GM10847 (cell line): Measurements from ENCODE around the gene ERVW-1.

Experiments used
- POLR2A ChIP-seq: IDR thresholded peaks from 2 replicates; pipeline ENCODE4 v1.6.1; 2011; ENCODE audit not compliant: insufficient read length; ENCODE audit errors: extremely low read depth

Gene ERVW-1

DNA sequence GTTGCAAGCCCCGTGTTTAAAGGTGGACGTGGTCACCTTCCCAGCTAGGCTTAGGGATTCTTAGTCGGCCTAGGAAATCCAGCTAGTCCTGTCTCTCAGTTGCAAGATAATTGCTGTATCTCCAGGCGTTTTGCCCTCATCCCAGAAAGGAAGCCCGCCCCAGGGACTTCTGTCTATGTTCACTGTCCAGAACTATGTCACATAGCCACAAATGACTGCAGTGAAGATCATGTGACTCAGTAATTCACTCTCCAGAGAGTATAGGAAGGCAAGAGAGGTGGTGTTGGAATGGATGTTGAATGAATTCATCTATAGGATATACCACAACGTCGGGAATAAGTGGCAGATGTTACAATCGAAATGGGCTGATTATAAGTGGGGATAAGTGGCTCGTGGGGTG, 349 bp upstream of the ERVW-1 start:
- TF ChIP-seq POLR2A: no peak

DNA sequence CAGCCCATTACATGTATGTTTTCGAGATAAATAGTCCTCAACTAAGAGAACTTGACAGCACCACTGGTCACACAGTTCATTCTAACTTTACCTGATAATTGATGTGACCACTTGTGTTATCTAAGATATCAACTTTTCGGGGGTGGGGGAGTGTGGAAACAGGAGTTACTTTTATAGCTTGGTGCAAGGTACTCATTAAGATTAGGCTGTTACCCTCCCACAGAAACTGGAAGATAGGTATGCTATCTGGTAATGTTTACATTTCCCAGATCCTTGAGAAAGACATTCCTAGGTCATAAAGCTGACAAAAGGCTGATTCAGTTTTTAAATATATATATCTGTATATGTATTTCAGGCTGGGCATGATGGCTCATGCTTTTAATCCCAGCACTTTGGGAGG, 11.1 kb downstream of the ERVW-1 start:
- no peak for TF ChIP-seq POLR2A

DNA sequence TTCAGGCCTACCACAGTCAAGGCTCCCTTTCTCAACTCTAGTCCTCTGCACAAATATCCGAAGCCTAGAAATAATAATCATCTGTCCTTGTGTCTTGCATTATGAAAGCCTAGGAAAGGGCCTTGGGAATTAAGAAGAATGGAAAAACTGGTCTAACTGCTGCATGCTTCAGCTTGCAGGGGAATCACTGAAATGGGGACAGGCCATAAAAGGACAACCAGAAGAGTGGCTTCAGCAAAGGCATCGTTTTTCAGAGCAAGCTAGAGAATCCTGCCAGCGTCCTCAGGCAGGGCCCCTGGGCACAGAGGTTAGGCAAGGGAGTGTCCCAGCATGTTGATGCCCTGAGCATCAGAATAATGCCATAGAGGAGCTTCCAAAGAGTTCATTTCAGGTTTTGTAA, 13.2 kb downstream of the ERVW-1 start:
- TF ChIP-seq POLR2A: no peak

DNA sequence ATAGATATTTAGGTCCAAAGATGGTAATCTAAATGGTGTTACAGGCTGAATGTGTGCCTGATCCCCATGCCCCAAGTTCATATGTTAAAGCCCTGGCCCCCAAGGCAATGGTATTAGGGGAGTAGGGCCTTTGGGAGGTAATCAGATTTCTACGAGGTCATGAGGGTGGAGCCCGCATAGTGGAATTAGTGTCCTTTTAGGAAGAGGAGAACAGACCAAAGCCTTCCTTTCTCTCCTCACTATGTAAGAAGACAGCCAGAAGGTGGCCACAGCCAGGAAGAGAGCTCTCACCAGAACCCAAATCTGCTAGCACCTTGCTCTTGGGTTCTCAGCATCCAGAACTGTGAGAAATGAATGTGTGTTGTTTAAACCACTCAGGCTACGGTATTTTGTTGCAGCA, 15.2 kb downstream of the ERVW-1 start:
- no peak for TF ChIP-seq POLR2A

DNA sequence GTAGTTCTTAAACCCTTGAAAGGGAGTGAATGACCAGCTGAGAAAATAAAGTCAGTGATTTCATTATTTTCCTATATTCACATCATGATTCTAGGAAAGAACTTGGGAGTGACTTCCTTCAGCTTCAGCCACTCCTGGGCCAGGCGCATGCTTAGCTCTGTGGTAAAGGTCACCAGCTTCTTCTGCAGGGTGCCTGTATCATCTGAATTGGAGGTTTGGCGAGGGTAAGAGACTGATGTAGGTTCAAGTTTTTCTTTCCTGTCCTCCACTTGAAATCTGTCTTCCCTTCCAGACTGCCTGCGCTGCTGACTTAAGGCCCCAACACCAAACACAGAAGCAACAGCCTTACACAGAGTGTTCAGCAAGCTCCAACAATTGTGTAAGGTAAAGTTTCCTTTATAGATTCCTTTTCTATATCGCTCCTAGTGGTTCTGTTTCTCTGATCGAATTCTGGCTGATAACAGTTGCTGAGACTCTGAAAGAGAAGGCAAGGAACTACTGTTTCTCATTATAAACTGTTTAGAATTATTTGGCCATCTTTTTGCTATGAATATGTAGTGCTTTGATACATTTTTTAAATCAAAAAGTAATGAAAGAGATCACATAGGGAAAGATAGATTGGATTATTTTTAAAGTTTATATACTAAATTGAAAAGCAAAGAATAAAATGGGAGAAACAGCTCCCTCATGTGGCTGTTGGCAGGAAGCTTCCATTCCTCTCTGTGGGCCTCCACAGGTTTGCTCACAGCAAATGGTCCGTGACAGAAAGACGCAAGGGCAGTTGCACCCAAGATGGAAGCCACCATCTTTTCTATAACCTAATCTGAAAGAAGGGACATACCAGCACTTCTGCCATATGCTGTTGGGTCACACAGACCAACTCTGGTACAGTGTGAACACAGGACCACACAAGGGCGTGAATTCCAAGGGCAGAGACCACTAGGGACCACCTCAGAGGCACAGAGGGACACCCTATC, 16.4 kb downstream of the ERVW-1 start:
- no peak for TF ChIP-seq POLR2A

DNA sequence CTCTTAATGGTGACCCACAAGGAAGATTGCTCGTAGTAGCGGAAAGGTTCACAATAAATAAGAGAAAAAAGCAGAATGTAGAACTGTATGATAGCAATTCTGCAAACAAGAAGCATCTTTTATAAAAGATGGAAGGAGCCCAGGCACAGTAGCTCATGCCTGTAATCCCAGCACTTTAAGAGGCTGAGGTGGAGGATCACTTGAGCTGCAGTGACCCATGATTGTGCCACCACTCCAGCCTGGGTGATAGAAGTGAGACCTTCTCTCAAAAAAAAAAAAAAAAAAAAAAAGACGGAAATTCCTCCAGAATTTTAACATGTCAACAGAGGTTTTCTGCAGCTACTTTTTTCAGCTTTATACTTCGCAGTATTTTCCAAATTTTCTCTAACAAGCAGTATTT, 17.2 kb downstream of the ERVW-1 start:
- TF ChIP-seq POLR2A: no peak

DNA sequence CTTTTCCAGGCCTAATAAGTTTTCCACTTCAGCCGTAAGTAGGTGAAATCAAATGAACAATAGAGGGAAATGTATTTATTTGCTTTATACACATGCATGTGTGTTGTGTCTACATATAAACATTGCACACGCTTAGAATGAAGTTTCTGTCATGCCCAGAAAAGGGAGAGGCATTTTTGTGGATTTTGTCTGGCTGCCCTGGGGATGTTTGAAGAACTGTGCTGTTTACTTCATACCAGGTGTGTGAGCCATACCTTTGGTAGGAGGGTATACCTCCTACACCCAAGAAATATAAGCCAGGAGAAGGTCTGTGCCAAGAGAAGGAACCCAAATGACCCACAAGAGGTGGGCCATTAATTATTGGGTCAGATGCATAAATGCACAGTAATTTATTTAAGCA, 17.6 kb downstream of the ERVW-1 start:
- TF ChIP-seq POLR2A: no peak

DNA sequence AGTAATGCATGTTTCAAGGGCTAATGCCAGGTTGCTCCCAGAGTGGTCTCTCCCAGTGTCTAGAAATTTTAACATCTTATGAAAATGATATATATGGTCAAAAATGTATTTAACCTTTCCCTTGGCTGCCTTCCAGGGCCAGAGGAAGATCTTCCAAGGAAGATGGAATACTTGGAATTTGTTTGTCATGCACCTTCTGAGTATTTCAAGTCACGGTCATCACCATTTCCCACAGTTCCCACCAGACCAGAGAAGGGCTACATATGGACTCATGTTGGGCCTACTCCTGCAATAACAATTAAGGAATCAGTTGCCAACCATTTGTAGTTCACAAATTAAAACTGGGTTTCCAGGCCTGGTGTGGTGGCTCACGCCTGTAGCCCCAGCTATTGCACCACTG, 21.5 kb downstream of the ERVW-1 start:
- no peak for TF ChIP-seq POLR2A

DNA sequence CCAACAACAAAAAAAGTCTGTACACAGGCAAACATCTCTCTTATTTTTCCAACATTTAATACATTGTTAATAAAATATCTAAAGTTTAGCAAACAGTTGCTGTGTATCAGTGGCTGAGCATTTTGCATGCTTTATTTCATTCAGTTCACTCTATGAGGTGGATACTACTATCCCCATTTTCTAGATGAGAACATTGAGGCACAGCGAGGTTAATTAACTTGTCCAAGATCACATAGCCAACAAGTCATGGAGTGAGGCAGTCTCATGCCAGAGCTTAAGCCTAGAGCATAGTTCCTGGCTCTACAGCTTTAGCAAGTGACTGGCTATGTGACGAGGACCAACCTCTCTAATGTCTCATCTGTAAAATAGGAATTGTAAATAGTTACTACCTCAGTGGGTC, 26.1 kb downstream of the ERVW-1 start:
- TF ChIP-seq POLR2A: no peak

DNA sequence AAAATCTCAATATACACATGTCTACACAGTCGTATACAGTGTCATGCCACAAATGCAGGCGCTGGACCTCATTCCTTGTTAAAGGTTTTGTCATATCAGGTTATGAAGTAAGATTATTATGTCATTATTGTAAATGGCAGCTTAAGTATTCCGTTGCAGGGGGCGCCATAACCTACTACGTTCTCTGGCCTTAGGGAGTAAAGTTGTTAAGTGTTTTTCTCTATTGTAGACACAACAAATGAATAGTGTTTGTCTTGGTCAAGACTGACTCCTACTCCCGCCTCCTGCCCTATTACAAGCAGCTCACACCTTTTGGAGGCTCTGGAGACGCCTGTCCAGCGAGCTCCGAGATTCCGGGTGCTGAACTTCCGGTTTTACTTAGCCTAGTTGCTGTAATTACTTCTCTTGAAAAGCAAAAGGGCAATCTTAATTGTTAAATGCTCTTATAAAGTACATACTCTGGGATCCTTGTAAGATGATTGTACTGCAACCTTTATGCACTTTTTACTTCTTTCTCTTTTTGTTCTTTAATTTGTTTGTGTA, 29.5 kb downstream of the ERVW-1 start:
- no peak for TF ChIP-seq POLR2A

DNA sequence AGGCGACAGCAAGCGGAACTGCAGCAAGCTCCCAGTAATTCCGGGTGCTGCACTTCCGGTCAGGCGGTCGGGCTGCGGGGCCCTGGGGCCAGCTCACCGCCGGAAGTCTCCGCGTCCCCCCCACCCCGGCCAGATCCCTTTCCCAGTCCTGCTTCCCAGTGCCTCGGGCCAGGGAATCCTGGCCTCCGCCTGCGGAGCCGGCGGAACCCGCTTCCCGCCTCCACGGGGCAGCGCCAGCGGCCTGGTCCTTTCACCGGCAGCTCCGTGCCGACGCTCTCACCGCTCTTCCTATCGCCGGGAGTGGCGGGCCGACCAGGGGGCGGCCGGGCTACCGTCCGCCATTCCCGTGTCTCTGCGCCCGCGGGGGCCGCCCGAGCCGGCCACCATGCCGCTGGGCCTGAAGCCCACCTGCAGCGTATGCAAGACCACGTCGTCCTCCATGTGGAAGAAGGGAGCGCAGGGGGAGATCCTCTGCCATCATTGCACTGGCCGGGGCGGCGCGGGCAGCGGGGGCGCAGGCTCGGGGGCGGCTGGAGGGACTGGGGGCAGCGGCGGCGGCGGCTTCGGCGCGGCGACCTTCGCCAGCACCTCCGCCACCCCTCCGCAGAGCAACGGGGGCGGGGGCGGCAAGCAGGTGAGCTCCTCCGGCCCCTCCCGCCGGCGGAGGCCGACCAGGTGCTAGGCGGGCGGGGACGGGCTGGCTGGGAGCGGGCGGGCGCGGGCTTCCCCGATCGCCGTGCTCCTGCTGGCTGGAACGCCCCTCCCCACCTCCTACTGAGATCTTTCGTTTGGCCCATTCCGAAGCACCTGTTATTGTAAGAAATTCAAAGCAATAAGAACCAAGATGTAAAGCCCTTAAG, 30.2 kb downstream of the ERVW-1 start, which contains the start of gene GATAD1:
GATAD1 (plus strand) TSS at position 138 of the 860 bp plus-strand sequence; CDS start at position 386, 248 bp downstream.
- peak; percentile 53 for TF ChIP-seq POLR2A

DNA sequence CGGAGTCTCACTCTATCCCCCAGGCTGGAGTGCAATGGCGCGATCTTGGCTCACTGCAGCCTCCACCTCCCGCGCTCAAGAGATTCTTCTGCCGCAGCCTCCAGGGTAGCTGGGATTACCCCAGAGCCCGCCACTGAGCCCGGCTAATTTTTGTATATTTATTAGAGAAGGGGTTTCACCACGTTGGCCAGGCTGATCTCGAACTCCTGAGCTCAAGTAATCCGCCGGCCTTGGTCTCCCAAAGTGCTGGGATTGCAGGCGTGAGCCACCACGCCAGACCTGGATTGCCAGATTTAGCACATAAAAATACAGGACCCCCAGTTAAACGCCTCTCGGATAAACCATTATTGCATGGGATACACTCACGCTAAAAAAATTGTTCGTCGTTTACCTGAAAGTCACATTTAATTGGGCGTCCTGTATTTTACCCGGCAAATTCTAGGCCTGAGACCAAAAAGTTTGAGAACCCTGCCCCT, 30.8 kb downstream of the ERVW-1 start:
- TF ChIP-seq POLR2A: no peak

DNA sequence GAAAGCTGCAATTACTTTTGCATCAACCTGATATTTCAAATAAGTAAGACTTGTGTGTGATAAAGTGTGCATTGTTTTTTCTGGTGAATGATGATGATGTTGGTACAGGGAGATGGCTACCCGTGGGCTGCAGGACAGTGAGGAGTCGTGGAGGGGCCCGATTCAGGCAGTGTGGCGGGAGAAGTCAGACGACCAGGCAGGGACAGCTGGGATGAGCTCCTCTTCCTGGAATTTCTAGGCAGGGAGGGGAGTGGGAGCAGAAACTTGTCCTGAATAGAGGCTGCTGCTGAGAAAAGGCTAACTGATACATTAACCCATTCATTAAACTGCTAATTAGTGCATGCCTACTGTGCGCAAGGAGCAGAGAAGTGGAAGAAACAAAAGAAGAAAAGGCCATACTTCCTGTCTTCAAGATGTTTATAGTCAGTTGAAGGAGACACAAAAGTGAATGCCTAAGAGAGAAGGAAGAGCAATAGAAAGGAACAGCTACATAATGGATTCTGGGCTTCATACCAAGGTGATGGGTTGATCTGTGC, 39.7 kb downstream of the ERVW-1 start:
- no peak for TF ChIP-seq POLR2A

DNA sequence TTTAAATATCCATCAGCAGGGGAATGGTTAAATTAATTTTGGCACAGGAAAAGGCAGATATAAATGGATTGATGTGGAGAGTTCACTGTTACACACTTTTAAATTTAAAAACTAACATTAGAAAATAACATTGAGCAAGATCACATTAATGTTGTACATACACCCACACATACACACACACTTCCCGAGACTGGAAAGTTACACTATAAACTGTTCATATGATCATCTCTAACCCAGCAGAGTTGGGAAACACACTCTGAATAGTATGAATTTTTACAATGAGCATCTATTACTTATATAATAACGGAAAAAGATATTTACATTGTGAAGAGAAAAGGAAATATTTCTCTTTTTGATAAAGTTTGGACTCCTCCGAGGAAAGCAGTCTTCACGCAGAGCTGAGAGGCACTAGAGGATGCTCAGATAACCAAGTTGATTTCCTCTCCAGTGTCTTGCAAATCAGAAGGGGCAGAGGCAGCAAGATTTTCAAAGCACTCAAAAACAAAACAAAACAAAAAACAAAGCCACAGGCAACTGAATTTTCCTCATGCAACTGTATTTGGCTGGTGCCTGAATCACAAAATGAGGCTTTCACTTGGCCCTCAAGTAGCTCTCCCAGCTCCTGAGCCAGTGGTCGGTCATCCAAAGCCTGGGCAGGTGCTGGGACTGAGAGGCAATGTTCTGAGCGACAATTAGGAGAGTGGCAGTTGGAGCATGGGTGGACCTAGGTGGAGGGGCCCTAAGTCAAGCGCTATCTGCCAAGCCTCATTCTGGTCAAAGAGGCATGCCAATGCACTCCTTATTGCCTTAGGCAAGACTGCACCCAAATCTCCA, 40.9 kb downstream of the ERVW-1 start:
- TF ChIP-seq POLR2A: no peak
